ENCODE data around the gene VSTM2L. TPM values are rescaled to one million over a fixed set of nuclear protein-coding genes. Genes with fewer than 3 reads are reported as not detected.

The VSTM2L gene
- total RNA-seq, 1 donor from 2014 or later: 0.46 TPM

GRCh38 chr20:37914367-37914671, 11.4 kb downstream of the VSTM2L start:
- Histone ChIP-seq H3K4me3 (ENCODE audit: low read depth, low read length) (no peak overlapping the region), H3K27me3 (ENCODE audit: control insufficient read depth, insufficient read depth, low read length) (peaks cover 72% of the 10 kb centered on the region), H3K36me3 (ENCODE audit: control insufficient read depth, insufficient read depth, low read length) (no peaks in the 10 kb centered on the region)
- no peak for DNase-seq (ENCODE audit: low read depth)
- no peak for TF ChIP-seq CTCF (IDR thresholded peaks at IDR 0.05; ENCODE audit: insufficient read depth, low read length, poor library complexity, severe bottlenecking)

- Histone ChIP-seq H3K36me3 (ENCODE audit: control insufficient read depth, insufficient read depth, low read length) (no peaks in the 10 kb centered on the region), H3K4me3 (ENCODE audit: low read depth, low read length) (no peak overlapping the region), H3K27me3 (ENCODE audit: control insufficient read depth, insufficient read depth, low read length) (peaks cover 72% of the 10 kb centered on the region)
- no peak for TF ChIP-seq CTCF (IDR thresholded peaks at IDR 0.05; ENCODE audit: insufficient read depth, low read length, poor library complexity, severe bottlenecking)
- no peak for DNase-seq (ENCODE audit: low read depth)
These were observed 11.9 kb downstream of the VSTM2L start for GRCh38 chr20:37914672-37915433.

GRCh38 chr20:37915434-37915787, 12.5 kb downstream of the VSTM2L start:
- no peaks in the 10 kb centered on the region for H3K36me3 ChIP-seq (ENCODE audit: control insufficient read depth, insufficient read depth, low read length)
- no peak for DNase-seq (ENCODE audit: low read depth)
- H3K4me3 ChIP-seq (ENCODE audit: low read depth, low read length): no peak overlapping the region
- TF ChIP-seq CTCF (IDR thresholded peaks at IDR 0.05; ENCODE audit: insufficient read depth, low read length, poor library complexity, severe bottlenecking): no peak
- H3K27me3 ChIP-seq (ENCODE audit: control insufficient read depth, insufficient read depth, low read length): peaks cover 74% of the 10 kb centered on the region

- H3K27me3 ChIP-seq (ENCODE audit: control insufficient read depth, insufficient read depth, low read length): peaks cover 77% of the 10 kb centered on the region
- DNase-seq (ENCODE audit: low read depth): no peak
- H3K4me3 ChIP-seq (ENCODE audit: low read depth, low read length): no peak overlapping the region
- peak; percentile 43 for TF ChIP-seq CTCF (IDR thresholded peaks at IDR 0.05; ENCODE audit: insufficient read depth, low read length, poor library complexity, severe bottlenecking)
- no peaks in the 10 kb centered on the region for H3K36me3 ChIP-seq (ENCODE audit: control insufficient read depth, insufficient read depth, low read length)
These were observed 13.1 kb downstream of the VSTM2L start for GRCh38 chr20:37915800-37916570.

GRCh38 chr20:37917461-37917860, 14.5 kb downstream of the VSTM2L start:
- DNase-seq (ENCODE audit: low read depth): no peak
- Histone ChIP-seq H3K36me3 (ENCODE audit: control insufficient read depth, insufficient read depth, low read length) (no peaks in the 10 kb centered on the region), H3K4me3 (ENCODE audit: low read depth, low read length) (no peak overlapping the region), H3K27me3 (ENCODE audit: control insufficient read depth, insufficient read depth, low read length) (peaks cover 67% of the 10 kb centered on the region)
- no peak for TF ChIP-seq CTCF (IDR thresholded peaks at IDR 0.05; ENCODE audit: insufficient read depth, low read length, poor library complexity, severe bottlenecking)
